Measurements from ENCODE around the gene TAX1BP1.

TAX1BP1 gene

DNA sequence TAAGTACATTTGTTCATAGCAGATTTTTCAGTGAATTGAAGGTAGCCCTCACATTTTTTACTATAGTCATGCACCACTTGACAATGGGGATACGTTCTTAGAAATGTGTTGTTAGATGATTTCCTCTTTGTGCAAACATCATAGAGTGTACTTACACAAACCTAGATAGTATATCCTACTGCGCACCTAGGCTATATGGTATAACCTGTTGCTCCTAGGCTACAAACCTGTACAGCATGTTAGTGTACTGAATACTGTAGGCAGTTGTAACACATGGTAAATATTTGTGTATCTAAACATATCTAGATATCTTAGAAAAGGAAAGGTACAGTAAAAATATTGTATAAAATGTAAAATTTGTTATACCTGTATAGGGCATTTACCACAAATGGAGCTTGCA is 41.2 kb downstream of the TAX1BP1 start:
- no peak for DNase-seq (ENCODE audit: low read depth in 2 of 2)

DNA sequence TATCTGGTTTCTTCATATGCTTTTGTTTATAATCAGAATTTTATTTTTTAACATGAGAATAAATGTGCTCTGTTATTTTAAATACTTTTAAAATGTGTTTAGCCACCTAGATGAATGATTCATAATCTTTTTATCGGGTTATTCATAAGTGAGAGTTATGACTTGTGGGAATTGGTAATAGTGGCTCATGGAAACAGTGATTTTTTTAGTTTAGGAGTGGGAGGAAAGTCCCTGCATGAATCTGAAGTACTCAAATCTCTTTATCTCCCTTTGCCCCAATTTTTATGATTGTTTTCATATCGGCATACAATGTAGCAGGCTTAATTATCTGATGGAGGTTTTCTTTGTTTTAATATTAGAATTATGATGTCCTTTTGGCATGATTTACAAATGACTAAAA is 42.9 kb downstream of the TAX1BP1 start:
- DNase-seq (ENCODE audit: low read depth in 2 of 2): no peak

DNA sequence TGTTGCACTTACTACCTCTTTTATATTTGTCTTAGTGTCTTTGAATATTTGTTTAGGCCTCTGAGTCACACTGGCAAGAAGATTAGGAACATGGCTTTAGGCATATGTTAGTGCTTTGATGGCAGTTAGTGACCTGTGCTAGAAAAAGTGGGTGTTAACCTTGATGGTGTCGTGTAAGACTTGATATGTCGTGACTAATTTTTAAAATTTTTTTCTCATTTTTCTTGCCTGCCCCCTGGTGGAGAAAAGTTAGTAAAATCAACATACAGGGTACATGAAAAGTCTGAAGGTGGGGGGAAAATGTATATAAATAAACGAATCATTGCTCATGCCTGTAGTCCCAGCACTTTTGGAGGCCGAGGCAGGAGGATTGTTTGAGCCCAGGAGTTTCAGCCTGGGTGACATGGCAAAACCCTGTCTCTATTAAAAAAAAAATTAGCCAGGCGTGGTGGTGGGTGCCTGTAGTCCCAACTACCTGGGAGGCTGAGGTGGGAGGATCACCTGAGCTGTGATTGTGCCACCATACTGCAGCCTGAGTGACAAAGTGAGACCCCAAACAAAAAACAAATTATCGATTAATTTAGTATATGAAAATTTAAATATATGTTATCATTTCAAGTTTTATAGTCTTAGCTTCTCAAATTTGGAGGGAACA is 44.6 kb downstream of the TAX1BP1 start:
- DNase-seq (ENCODE audit: low read depth in 2 of 2): peak in 1 of 2 experiments; percentile 12

DNA sequence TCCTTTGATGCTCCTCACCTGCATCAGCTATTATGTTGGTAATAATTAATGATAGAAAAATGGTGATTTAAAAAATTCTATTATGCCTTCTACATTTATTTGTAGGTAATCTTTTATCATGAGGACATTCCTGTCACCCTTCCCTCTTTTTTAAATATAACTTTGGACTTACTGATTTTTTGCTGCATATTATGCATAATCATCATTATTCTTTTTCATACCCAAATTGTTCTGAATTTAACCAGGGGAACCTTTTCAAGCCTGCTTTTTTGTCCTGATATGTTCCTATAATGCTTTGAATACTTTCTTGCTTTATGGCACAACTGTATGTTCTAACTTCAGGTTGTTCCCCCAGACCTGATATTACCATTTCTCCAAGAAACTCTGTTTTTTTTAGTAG is 48.5 kb downstream of the TAX1BP1 start:
- DNase-seq (ENCODE audit: low read depth in 2 of 2): no peak

DNA sequence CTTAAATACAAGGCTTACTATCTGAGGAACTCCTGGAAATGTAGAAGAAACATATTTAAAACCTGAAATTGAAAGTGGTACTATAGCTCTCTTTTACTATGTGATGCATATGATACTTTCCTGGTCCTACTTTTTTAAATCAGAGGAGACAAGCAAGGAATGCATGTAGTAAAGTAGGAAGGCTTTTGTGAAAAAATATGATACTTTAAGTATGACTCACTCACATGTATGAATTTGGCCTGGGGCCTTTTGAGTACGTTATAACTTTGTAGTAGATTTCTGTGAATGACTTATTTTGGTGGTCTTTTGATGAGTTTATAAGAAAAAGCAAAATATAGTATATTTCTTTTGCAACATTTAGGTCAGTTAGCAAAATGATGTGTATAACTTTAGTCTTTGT is 53.8 kb downstream of the TAX1BP1 start:
- no peak for DNase-seq (ENCODE audit: low read depth in 2 of 2)

DNA sequence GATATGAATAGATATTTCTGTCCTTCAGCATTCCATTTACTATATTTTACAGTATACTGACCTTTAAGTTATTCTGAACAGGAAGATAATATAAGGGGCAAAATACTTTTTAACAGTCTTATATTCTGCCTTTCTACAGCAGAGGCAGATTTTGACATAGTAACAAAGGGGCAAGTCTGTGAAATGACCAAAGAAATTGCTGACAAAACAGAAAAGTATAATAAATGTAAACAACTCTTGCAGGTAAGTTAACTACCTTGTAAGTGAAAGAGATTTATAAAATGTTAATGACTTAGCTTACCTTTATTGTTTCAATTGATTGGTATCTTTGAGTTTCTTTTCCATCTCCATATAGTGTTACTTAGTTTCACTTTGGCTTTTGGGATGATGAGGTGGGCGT is 56.0 kb downstream of the TAX1BP1 start:
- DNase-seq (ENCODE audit: low read depth in 2 of 2): no peak

DNA sequence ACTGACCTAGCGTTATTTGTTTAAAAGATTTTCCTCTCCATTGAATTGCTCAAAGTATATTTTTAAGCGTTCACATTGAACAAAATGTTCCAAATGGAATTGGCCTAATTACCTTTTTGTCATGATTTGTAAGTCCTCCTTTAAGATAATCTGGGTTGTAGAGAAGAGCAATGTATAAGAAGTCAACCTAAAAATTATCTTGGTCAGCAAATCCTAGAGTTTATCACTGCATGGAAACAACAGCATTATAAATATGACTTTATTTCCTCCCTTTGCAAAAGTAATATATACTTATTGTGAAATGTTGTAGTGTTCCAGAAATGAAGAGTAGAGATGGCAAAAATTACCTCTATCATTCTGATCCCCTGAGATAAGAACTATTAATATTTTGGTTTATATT is 59.2 kb downstream of the TAX1BP1 start:
- no peak for DNase-seq (ENCODE audit: low read depth in 2 of 2)

DNA sequence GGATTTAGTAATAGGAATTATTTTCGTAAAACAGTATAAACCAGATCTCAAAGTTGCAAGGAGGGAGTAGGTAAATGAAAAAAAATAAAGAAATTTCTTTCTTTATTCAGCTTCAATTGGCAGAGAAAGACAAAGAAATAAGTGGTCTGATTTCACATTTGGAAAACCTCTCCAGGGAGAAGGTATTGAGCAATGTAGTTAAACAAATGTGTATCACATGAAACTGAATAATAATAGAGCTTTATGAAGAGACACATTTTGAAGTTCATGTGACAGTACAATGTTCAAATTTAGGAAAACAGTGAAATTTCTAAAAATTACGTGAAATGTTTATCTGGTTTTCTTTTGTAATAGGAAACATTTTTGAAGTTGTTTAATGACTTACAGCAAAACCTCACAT is 63.0 kb downstream of the TAX1BP1 start:
- no peak for DNase-seq (ENCODE audit: low read depth in 2 of 2)

DNA sequence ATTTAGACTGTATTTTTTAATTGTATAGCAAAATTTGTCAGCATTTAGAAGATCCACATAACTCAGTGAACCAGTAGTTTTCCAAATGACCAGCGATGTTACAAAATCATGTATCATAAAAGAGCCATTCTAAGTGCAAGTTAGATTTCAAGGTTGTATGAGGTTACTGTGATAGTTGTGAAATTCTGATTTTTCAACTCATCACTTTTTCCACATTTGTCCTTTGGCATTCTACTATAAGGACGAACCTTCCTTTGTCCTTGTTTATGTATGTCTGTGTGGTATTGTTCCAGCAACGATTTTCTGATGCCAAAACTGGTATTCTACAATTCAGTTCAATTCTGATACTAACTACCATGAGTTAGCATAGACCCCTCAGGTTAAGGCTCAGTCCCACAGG is 64.2 kb downstream of the TAX1BP1 start:
- DNase-seq (ENCODE audit: low read depth in 2 of 2): no peak

DNA sequence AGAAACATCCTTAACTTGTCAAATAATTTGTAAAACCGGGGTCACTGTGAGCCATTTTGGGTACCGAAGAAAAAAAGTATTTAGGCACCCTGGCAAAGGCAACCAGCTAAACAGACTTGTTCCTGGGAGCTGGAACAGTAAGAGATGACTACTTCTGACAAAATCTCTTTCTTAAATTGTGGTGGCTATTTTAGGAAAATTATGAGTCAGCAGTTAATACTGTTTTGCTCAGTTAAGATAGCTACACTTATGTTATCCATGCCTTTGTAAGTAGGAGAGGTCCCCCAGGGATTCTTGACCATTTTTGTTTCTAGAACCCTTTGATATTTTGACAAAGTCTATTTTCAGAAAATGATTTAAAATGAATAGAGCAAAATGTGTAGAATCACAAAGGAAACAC is 68.7 kb downstream of the TAX1BP1 start:
- peak; percentile 30 to 45 for DNase-seq (ENCODE audit: low read depth in 2 of 2)

DNA sequence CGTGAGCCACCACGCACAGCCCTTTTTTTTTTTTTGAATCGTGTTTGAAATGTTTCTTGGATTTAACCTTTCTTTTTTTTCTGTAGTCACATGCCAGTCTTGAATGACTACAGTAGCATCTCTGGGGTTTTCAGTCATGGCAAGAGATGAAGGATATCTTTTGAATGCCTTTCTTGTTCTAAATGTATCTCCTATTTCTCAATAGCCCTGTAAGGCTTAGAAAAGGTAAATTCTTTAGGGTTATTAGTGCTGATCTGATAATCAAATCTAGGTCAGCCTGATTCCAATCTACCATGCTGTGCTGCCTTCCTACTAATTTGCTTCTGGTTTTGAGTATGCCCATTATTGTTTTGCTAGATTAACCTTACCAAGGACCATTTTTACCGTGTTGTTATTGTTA is 70.2 kb downstream of the TAX1BP1 start:
- no peak for DNase-seq (ENCODE audit: low read depth in 2 of 2)

DNA sequence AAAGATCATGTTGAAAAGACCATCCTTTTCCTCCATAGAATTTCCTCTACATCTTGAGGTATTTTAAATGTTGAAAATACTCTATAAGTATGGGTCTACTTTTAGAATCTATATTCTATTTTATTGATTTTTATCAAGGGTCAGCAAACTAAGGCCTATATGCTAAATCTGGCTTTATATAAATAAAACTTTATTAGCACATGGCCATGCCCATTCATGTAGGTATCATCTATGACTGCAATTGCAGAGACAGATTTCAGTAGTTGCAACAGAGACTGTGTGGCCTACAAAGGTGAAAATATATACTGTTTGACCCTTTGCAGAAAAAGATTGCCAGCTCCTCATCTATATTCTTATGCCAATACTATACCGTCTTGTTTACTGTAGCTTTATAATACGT is 72.7 kb downstream of the TAX1BP1 start:
- DNase-seq (ENCODE audit: low read depth in 2 of 2): no peak

DNA sequence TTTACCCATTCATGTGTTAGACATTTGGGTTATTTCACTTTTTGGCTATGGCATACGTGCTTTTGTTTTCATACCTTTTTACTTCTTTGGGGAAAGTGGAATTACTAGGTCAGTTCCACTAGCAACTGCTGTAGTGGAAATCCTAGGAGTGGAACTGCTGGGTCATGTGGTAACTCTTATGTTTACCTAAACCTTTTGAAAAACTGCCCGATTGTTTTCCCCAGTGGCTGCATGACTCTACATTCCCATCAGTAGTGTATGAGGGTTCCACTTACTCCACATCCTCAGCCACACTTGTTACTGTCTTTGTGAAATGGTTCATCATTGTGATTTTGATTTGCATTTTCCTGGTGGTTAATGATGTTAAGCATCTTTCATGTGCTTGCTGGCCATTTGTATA is 82.3 kb downstream of the TAX1BP1 start:
- no peak for DNase-seq (ENCODE audit: low read depth in 2 of 2)

DNA sequence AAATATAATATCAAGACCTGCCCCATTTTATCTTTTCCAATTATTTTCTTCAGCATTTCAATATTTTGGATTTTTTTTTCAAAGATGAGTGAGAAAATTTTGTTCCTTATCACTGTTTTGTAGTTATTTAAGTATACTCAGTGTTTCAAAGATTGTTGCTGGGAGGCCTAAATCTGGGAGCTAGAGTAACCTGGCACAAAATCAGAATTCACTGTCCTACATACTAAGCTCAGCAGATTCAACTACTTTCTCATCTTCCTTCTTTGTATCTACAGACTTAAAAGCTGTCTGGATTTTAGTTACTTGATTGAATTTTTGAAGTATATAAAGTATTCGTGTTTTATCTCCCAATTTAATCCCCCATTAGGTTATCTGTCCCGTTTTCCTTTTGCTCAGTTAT is 85.9 kb downstream of the TAX1BP1 start:
- no peak for DNase-seq (ENCODE audit: low read depth in 2 of 2)

DNA sequence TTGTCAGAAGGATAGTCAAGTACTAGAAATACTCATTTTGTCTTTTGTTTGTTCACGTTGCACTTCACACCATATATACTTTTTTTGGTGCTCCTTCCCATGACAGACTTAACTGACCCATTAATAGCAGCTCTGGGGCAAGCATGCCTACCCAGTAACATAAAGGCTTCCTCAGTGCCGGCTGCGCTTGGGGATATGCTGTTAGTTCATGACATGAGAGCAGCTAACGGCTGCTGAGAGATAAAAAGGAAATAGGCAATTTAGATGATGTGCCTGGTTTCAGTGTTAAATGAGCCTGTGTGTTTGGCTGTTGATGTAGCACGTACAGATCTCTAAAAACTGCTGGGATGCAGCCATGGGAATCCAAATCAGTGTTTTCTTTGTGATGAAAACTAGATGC is 86.4 kb downstream of the TAX1BP1 start:
- no peak for DNase-seq (ENCODE audit: low read depth in 2 of 2)

DNA sequence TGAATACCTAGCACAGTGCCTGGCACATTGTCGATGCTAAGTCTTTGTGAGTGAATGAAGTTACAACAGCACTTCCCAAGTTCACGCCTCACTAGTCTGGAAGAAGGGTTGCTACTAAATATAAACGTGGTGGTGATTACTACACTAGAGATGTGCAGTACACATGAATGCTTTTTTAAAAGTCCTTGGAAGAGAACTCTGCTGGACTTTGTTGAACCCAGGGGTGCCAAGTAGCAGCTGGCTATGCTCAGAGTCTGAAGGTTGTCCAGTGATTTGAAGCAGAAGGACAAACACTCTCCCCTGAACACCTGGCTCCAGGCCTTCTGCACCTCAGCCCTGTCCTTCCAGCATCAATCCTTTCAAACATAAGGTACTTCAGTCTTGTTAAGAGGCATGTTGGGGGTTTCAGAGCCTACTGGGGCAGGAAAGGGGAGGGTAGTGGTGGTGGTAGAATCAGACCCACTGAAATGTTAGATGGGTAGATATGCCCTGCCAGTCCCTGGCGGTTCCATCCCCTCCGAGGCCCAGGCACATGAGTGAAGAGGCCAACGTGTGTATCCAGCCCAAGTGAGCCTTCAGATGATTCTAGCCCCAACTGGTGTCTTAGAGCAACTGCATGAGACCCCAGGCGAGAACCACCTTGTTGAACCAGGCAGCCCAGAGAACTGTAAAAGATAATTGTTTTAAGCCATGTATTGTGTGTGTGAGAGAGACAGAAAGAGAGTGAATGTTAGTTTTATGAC is 94.4 kb downstream of the TAX1BP1 start:
- DNase-seq (ENCODE audit: low read depth in 2 of 2): no peak

DNA sequence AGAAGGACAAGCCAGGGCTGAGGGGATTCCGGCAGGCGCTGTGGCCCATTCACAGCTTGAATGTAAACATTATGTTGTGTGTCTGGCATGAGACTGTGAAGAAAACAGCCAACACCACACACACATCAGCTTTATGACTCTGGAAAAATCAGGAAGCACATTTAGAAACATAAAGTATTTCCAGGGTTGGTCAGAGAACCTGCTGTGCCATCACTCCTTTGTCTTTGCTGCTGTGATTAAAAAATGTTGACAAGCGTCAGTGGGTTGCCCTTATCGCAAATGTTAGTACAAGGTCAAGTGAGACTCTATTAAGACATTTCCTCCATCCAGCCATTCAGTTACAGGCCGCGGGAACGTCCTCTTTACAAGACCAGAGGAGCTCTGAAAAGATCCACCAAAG is 95.4 kb downstream of the TAX1BP1 start:
- no peak for DNase-seq (ENCODE audit: low read depth in 2 of 2)

DNA sequence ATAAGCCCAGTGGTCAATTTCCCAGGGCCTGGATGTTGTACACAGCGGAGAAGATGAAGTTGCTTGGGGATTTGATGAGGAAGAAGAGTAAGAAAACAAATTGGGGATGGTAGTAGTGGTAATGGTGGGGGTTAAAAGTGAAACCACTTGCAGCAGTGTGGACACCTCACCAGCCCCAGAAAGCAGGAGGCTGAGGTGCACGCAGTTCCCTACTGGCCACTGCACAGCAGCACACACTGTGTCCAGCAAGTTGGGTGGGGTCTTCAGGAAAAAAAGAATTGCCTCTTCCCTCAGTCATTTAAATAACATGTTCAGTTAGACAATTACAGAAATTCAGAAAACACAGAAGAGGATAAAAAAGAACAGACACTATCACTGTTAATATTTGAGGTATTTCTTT is 96.6 kb downstream of the TAX1BP1 start:
- no peak for DNase-seq (ENCODE audit: low read depth in 2 of 2)

DNA sequence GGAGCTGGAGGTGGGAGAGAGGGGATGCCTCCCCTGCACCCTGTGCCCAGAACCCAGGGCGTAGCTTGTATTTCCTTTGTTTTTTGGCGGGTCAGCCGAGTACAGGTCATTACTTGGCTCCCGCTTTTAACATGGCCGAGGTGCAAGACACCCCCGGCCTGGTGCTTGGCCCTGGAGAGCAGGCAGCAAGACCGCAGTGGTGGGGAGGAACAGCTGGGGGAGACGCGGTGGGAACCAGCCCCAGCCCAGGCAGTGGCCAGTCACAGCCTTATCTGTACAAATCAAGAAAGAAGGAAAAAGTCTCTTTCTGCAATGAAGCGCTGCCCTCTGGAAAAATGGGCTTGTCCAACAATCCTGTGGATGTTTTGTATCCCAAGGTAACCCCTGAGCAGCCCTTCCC is 99.1 kb downstream of the TAX1BP1 start:
- DNase-seq (ENCODE audit: low read depth in 2 of 2): no peak

DNA sequence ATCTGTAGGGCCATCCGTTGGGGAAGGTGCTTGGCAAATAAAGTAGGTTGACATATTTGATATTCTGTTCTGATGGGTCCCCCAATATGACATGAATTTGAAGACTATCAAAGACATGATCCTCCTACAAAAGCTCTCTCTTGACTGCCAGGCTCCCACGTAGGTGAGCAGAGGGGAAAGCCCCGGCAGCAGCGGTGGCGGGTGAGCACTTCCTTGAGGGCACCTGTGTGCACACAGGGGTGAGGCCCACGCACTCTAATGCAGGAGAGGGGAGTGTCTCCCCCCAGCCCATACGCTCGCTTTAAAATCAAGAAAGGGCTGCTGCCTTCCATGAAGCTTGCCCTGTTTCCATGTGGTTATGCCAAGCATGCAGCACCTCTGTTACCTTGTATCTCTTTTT is 100.4 kb downstream of the TAX1BP1 start:
- no peak for DNase-seq (ENCODE audit: low read depth in 2 of 2)

DNA sequence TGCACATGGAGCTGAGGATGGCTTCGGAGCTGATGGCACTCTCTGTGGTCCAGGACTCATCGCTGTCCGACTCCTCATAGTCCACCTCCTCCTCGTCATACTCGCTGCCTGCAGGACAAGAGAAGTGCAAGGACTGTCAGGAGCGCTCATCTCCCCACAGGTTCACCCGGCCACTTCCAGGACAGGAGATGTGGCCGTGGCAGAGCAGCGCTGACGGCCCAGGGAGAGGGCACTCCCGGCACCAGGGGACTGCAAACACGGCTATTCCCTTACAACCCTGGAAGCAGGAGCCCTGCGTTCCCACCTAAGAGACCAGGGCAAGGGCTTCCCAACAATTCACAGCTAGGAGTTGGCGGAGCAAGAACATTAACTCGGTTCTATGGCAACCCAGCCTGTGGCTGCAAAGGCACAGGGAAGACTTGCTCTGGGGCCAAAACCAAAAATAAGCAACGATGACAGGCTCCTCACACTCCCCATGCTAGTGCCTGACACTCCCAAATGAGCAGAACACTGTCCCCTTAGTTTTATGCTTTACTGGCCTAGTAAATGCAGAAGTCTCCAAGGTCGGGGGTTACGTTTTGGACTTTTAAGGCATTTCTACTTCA is 100.9 kb downstream of the TAX1BP1 start:
- no peak for DNase-seq (ENCODE audit: low read depth in 2 of 2)

DNA sequence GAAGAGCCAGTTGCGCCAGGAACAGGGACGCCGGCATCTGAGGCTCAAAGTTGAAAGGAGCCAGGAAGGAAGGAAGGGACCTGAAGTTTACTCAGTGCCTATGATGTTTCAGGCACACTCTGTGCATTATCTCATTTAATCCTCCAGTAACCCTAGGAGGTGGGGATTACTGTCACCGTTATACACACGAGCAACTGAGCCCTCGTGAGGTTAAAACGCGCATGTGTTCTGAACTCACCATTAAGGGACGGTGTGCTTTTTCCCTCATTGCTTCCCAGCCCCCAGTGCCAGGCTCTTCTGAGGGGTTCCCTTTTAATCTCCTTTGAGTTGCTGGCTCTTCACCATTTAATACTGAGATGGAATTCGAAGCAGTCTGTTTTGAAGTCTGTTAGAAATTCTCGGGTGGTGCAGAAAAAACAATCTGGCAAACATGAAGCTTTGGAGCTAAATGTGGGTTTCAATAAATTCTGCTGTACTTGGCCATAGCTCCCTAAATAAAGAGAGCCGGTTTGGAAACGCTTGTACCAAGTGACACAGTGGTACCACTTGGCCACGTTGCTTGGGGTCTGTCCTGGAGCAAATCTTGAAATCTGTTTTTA is 102.2 kb downstream of the TAX1BP1 start:
- no peak for DNase-seq (ENCODE audit: low read depth in 2 of 2)

DNA sequence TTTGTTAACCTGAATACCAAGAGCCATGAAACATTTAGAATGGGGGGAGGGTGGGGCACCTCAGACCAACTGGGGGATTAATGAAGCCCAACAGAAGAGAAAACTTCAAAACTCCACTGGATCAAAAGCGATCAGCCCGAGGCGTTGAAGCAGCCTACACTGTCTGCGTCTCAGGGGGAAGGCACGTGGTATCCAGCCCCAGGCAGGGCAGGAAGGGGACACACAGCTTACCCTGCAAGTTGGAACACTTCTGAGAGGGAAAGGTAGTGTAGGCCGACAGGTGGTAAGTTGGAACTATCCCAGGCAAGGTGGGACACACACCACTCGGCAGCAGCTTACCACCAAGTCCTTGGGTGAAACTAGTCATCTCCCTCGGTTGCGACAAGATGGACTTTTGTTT is 102.9 kb downstream of the TAX1BP1 start:
- no peak for DNase-seq (ENCODE audit: low read depth in 2 of 2)

All from fibroblast of skin of left biceps (primary cell).